Natural killer cell (primary cell): ENCODE measurements around the gene RNU6-8. TPM values are rescaled to one million over a fixed set of nuclear protein-coding genes. Genes with fewer than 3 reads are reported as not detected.

Source experiments
- ATAC-seq, 3 donors: fragments of 150-1000 bp in 2 of 3; fragments of 200-7000 bp in 1 of 3; cut with Tn5 transposase; 1 replicate in 1 of 3; 2 replicates in 2 of 3; pipeline ENCODE4 v1.10.0; 2021; ENCODE audit warnings: mild to moderate bottlenecking in 2 of 3, moderate library complexity in 2 of 3
- DNase-seq, 2 donors: peaks; one replicate each; pipeline versions ENCODE4 v3.0.0 to v3.0.0-alpha.2; 2013 to 2021; ENCODE audit warnings: mixed read lengths in 1 of 2
- H3K27ac ChIP-seq: one replicate; pipeline ENCODE4 v1.5.1; 2013; ENCODE audit warnings: mild to moderate bottlenecking, low read length
- H3K27me3 ChIP-seq: one replicate; pipeline ENCODE4 v1.6.1; 2013; ENCODE audit warnings: low read length; ENCODE audit not compliant: control insufficient read depth, insufficient read depth
- H3K36me3 ChIP-seq: one replicate; pipeline ENCODE4 v1.6.1; 2013; ENCODE audit warnings: low read length; ENCODE audit not compliant: control insufficient read depth, insufficient read depth
- H3K4me1 ChIP-seq: one replicate; pipeline ENCODE4 v1.6.1; 2013; ENCODE audit warnings: low read length; ENCODE audit not compliant: control insufficient read depth, insufficient read depth
- H3K4me3 ChIP-seq: one replicate; pipeline ENCODE4 v1.5.1; 2013; ENCODE audit warnings: low read length
- H3K9me3 ChIP-seq: one replicate; pipeline ENCODE4 v1.6.1; 2013; ENCODE audit warnings: low read length; ENCODE audit not compliant: control insufficient read depth, insufficient read depth
- H3K27ac Mint-ChIP-seq, 2 donors: one replicate each; pipeline ENCODE4 v1.8.0; 2022; ENCODE audit warnings: mild to moderate bottlenecking in 2 of 2, mixed read lengths in 2 of 2, moderate library complexity in 1 of 2
- H3K27me3 Mint-ChIP-seq, 2 donors: one replicate each; pipeline ENCODE4 v1.8.0; 2022; ENCODE audit warnings: low read depth in 2 of 2, mixed read lengths in 2 of 2
- H3K36me3 Mint-ChIP-seq: one replicate; pipeline ENCODE4 v1.8.0; 2022; ENCODE audit warnings: mixed read lengths
- H3K4me1 Mint-ChIP-seq, 2 donors: one replicate each; pipeline ENCODE4 v1.8.0; 2022; ENCODE audit warnings: mixed read lengths in 2 of 2
- H3K4me3 Mint-ChIP-seq: one replicate; pipeline ENCODE4 v1.8.0; 2022; ENCODE audit warnings: mild to moderate bottlenecking, moderate library complexity, mixed read lengths
- H3K9me3 Mint-ChIP-seq, 2 donors: one replicate each; pipeline ENCODE4 v1.8.0; 2022; ENCODE audit warnings: mixed read lengths in 2 of 2
- CTCF ChIP-seq: fragments of 200-600 bp; IDR thresholded peaks from one replicate; pipeline ENCODE4 v1.8.0; 2022; ENCODE audit warnings: antibody characterized with exemption
- WGBS: methylation state at CpG from one replicate; pipeline ENCODE4 v1.1.7; 2013; ENCODE audit warnings: missing lambda C conversion rate; ENCODE audit not compliant: insufficient coverage; 5-methylcytosine and 5-hydroxymethylcytosine counted together
- intact Hi-C: fragments of 100-400 bp; cut with micrococcal nuclease; formaldehyde crosslinking; loops from one replicate; pipeline ENCODE4 v1.14.2; 2022
- total RNA-seq, 4 donors: library from RNA; stranded (reverse); fragments of 120-200 nt in 1 of 4; gene quantifications; one replicate each; pipeline versions ENCODE4 v1.2.3 to v1.2.4, GENCODE V29; 2013 to 2022

The RNU6-8 gene
- total RNA-seq, 3 donors from 2014 or later (not counting 1 experiment from before 2014, with no cell fraction given): not detected

GRCh38 chr14:32230181-32230580 lies 27.1 kb upstream of the RNU6-8 start:
- H3K9me3 ChIP-seq: no peaks in the 10 kb centered on the region
- H3K4me3 Mint-ChIP-seq: no peak overlapping the region
- no peaks in the 10 kb centered on the region for H3K36me3 ChIP-seq
- intact Hi-C loops: no loop called here
- peaks cover 3 to 5% of the 10 kb centered on the region in 2 donors for H3K27me3 Mint-ChIP-seq
- 69% methylated on average over 3 of the region's 3 CpGs for WGBS
- H3K4me3 ChIP-seq: no peak overlapping the region
- H3K27ac Mint-ChIP-seq: no peak overlapping the region
- H3K4me1 ChIP-seq: no peaks in the 10 kb centered on the region
- ATAC-seq (no peak), DNase-seq (no peak)
- no peaks in the 10 kb centered on the region for H3K36me3 Mint-ChIP-seq
- TF ChIP-seq CTCF: no peak
- H3K4me1 Mint-ChIP-seq: no peaks in the 10 kb centered on the region
- no peaks in the 10 kb centered on the region for H3K9me3 Mint-ChIP-seq
- H3K27ac ChIP-seq: no peak overlapping the region
- no peaks in the 10 kb centered on the region for H3K27me3 ChIP-seq

- H3K27ac Mint-ChIP-seq: no peak overlapping the region
- 73% methylated on average over 1 of the region's 1 CpG for WGBS
Measured at GRCh38 chr14:32226056-32226455, 23.0 kb upstream of the RNU6-8 start.

GRCh38 chr14:32225378-32225920 lies 22.4 kb upstream of the RNU6-8 start:
- H3K27ac ChIP-seq: no peak overlapping the region
- H3K36me3 Mint-ChIP-seq: no peaks in the 10 kb centered on the region
- H3K4me1 ChIP-seq: no peaks in the 10 kb centered on the region
- H3K4me1 Mint-ChIP-seq: no peaks in the 10 kb centered on the region
- H3K4me3 Mint-ChIP-seq: no peak overlapping the region
- H3K4me3 ChIP-seq: no peak overlapping the region
- H3K9me3 ChIP-seq: no peaks in the 10 kb centered on the region
- no peak for TF ChIP-seq CTCF
- ATAC-seq (no peak), DNase-seq (no peak)
- WGBS: 17% methylated on average over 1 of the region's 1 CpG
- H3K9me3 Mint-ChIP-seq: no peaks in the 10 kb centered on the region
- no peaks in the 10 kb centered on the region for H3K36me3 ChIP-seq
- H3K27me3 ChIP-seq: peaks cover 2% of the 10 kb centered on the region
- no peak overlapping the region for H3K27ac Mint-ChIP-seq
- peaks cover 18 to 20% of the 10 kb centered on the region in 2 donors for H3K27me3 Mint-ChIP-seq
- intact Hi-C loops: no loop called here

More at GRCh38 chr14:32226056-32226455, 23.0 kb upstream of the RNU6-8 start:
- intact Hi-C loops: no loop called here
- DNase-seq: no peak
- H3K27me3 Mint-ChIP-seq: peaks cover 18 to 20% of the 10 kb centered on the region in 2 donors
- Histone ChIP-seq H3K27ac (no peak overlapping the region), H3K4me3 (no peak overlapping the region), H3K9me3 (no peaks in the 10 kb centered on the region), H3K27me3 (no peaks in the 10 kb centered on the region), H3K4me1 (no peaks in the 10 kb centered on the region), H3K36me3 (no peaks in the 10 kb centered on the region)
- no peaks in the 10 kb centered on the region for H3K9me3 Mint-ChIP-seq
- H3K4me3 Mint-ChIP-seq: no peak overlapping the region
- no peaks in the 10 kb centered on the region for H3K4me1 Mint-ChIP-seq
- H3K36me3 Mint-ChIP-seq: no peaks in the 10 kb centered on the region
- TF ChIP-seq CTCF: no peak
- ATAC-seq: no peak
